Neural crest cell (in vitro differentiated cells): ENCODE measurements around the gene MAPK1IP1L. TPM values are rescaled to one million over a fixed set of nuclear protein-coding genes. Genes with fewer than 3 reads are reported as not detected.

Source experiments
- DNase-seq: peaks from one replicate; pipeline ENCODE4 v3.0.0; 2021; ENCODE audit warnings: low read depth, mixed read lengths, low spot score
- H3K27ac Mint-ChIP-seq: one replicate; pipeline ENCODE4 v1.8.0; 2021; ENCODE audit warnings: mild to moderate bottlenecking, mixed read lengths; ENCODE audit not compliant: unreplicated experiment
- H3K27me3 Mint-ChIP-seq: 2 replicates; pipeline ENCODE4 v1.8.0; 2021; ENCODE audit warnings: low read depth, mild to moderate bottlenecking, mixed read lengths
- H3K36me3 Mint-ChIP-seq: 2 replicates; pipeline ENCODE4 v1.8.0; 2021; ENCODE audit warnings: low read depth, mild to moderate bottlenecking, mixed read lengths
- H3K4me1 Mint-ChIP-seq: 2 replicates; pipeline ENCODE4 v1.8.0; 2021; ENCODE audit warnings: mixed read lengths
- H3K4me3 Mint-ChIP-seq: one replicate; pipeline ENCODE4 v1.8.0; 2021; ENCODE audit warnings: mild to moderate bottlenecking, mixed read lengths
- H3K9me3 Mint-ChIP-seq: 2 replicates; pipeline ENCODE4 v1.8.0; 2021; ENCODE audit warnings: mixed read lengths
- CTCF ChIP-seq: fragments of 200-600 bp; sonication (generic); conservative IDR thresholded peaks from 2 replicates; pipeline ENCODE4 v1.5.0; 2021; ENCODE audit warnings: antibody characterized with exemption, mild to moderate bottlenecking
- total RNA-seq: library from RNA; stranded (reverse); gene quantifications from 2 replicates; pipeline ENCODE4 v1.2.1, GENCODE V29; 2021

MAPK1IP1L gene
- total RNA-seq, 1 donor from 2014 or later: 141 TPM

GRCh38 chr14:55038708-55039107 lies 12.7 kb upstream of the MAPK1IP1L start:
- no peaks in the 10 kb centered on the region for H3K27me3 Mint-ChIP-seq
- H3K36me3 Mint-ChIP-seq: peaks cover 18% of the 10 kb centered on the region
- no peak overlapping the region for H3K27ac Mint-ChIP-seq
- no peak for TF ChIP-seq CTCF
- no peak for DNase-seq
- no peaks in the 10 kb centered on the region for H3K9me3 Mint-ChIP-seq
- no peak overlapping the region for H3K4me3 Mint-ChIP-seq
- H3K4me1 Mint-ChIP-seq: no peaks in the 10 kb centered on the region

GRCh38 chr14:55043528-55043927 lies 7.9 kb upstream of the MAPK1IP1L start:
- Mint-ChIP-seq H3K9me3 (no peaks in the 10 kb centered on the region), H3K4me1 (no peaks in the 10 kb centered on the region), H3K27ac (no peak overlapping the region), H3K4me3 (no peak overlapping the region), H3K36me3 (peaks cover 4% of the 10 kb centered on the region), H3K27me3 (no peaks in the 10 kb centered on the region)
- TF ChIP-seq CTCF: no peak
- no peak for DNase-seq

- TF ChIP-seq CTCF: no peak
- Mint-ChIP-seq H3K4me3 (no peak overlapping the region), H3K36me3 (no peaks in the 10 kb centered on the region), H3K27me3 (no peaks in the 10 kb centered on the region), H3K4me1 (peaks cover 5% of the 10 kb centered on the region), H3K9me3 (no peaks in the 10 kb centered on the region), H3K27ac (no peak overlapping the region)
- DNase-seq: no peak
Measured at GRCh38 chr14:55045087-55045486, 6.4 kb upstream of the MAPK1IP1L start.

- no peaks in the 10 kb centered on the region for H3K9me3 Mint-ChIP-seq
- DNase-seq: no peak
- H3K36me3 Mint-ChIP-seq: peaks cover 3% of the 10 kb centered on the region
- TF ChIP-seq CTCF: no peak
- no peak overlapping the region for H3K27ac Mint-ChIP-seq
- H3K4me1 Mint-ChIP-seq: peaks cover 17% of the 10 kb centered on the region
- H3K27me3 Mint-ChIP-seq: no peaks in the 10 kb centered on the region
- H3K4me3 Mint-ChIP-seq: no peak overlapping the region
Measured at GRCh38 chr14:55047301-55048053, 4.0 kb upstream of the MAPK1IP1L start.

- H3K9me3 Mint-ChIP-seq: no peaks in the 10 kb centered on the region
- no peak for TF ChIP-seq CTCF
- DNase-seq: no peak
- H3K4me1 Mint-ChIP-seq: peaks cover 30% of the 10 kb centered on the region
- H3K27ac Mint-ChIP-seq: no peak overlapping the region
- H3K27me3 Mint-ChIP-seq: no peaks in the 10 kb centered on the region
- peak overlapping the region; percentile 35 for H3K4me3 Mint-ChIP-seq
- H3K36me3 Mint-ChIP-seq: peaks cover 10% of the 10 kb centered on the region
Measured at GRCh38 chr14:55048900-55049436, 2.5 kb upstream of the MAPK1IP1L start.
